HepG2 (cell line): ENCODE results near the gene BRD3. TPM values are rescaled to one million over a fixed set of nuclear protein-coding genes. Genes with fewer than 3 reads are reported as not detected.

Source experiments
- ATAC-seq: fragments of 200-7000 bp; cut with Tn5 transposase; 3 replicates; pipeline ENCODE4 v1.9.1; 2020; ENCODE audit warnings: mild to moderate bottlenecking, moderate library complexity
- BruUV-seq: library from RNA; stranded (reverse); fragments of 400-500 nt; replicated peaks from 2 replicates; lab custom pipeline; 2021; lab: Mats Ljungman, UMichigan
- CTCF ChIA-PET: fragments of 300-600 bp; formaldehyde crosslinking; extraction: SDS; loops from one replicate; lab custom pipeline; 2021; ENCODE audit warnings: low total read pairs, inconsistent platforms, low intra/inter-chr PET ratio; lab: Yijun Ruan, JAX
- POLR2A ChIA-PET: fragments of 350-600 bp; sonication (Branson Sonifier 250); formaldehyde crosslinking; loops from one replicate; lab custom pipeline; 2020; ENCODE audit warnings: antibody characterized with exemption, inconsistent platforms; lab: Yijun Ruan, JAX
- DNase-seq: peaks from one replicate; pipeline ENCODE4 v3.0.0-alpha.2; 2015; ENCODE audit warnings: low spot score
- FAIRE-seq: peaks from 3 replicates; lab custom pipeline; 2011; peaks lifted over from hg19 to GRCh38; lab: Jason Lieb, UNC
- H2AFZ ChIP-seq: one replicate; pipeline ENCODE4 v1.6.1; 2011; ENCODE audit warnings: low read length, inconsistent platforms
- H3K27ac ChIP-seq: fragments of 300-600 bp; 3 replicates; pipeline ENCODE4 v1.8.0; 2011; ENCODE audit warnings: mixed run types, mild to moderate bottlenecking, mixed read lengths, low read length, inconsistent platforms; ENCODE audit not compliant: insufficient read depth; ENCODE audit errors: extremely low read length
- H3K27me3 ChIP-seq, 2 experiments: fragments of 200-600 bp in 1 of 2; 2 replicates in 1 of 2; 3 replicates in 1 of 2; pipeline versions ENCODE4 v1.6.0 to v1.8.0; 2011; ENCODE audit warnings: low read length in 2 of 2, mild to moderate bottlenecking in 2 of 2, moderate library complexity in 2 of 2, inconsistent platforms in 1 of 2; ENCODE audit not compliant: insufficient read depth in 2 of 2, control insufficient read depth in 1 of 2
- H3K36me3 ChIP-seq, 2 experiments: fragments of 200-600 bp in 1 of 2; replicated peaks in 1 of 2; 2 replicates in 1 of 2; 3 replicates in 1 of 2; pipeline versions ENCODE4 v1.5.1 to v1.8.0; 2011; ENCODE audit warnings: low read length in 2 of 2, inconsistent platforms in 1 of 2; ENCODE audit not compliant: insufficient read depth in 2 of 2, control insufficient read depth in 1 of 2
- H3K4me1 ChIP-seq: 2 replicates; pipeline ENCODE4 v1.5.1; 2012; ENCODE audit warnings: low read length, inconsistent platforms; ENCODE audit not compliant: insufficient read depth
- H3K4me2 ChIP-seq: 2 replicates; pipeline ENCODE4 v1.6.0; 2011; ENCODE audit warnings: low read depth, low read length, inconsistent platforms
- H3K4me3 ChIP-seq, 3 experiments: fragments of 200-600 bp in 1 of 3; sonication (generic), shearing (Covaris generic) in 1 of 3; replicated peaks in 1 of 3; 2 replicates each; pipeline ENCODE4 v1.5.1; 2011 to 2016; ENCODE audit warnings: low read length in 3 of 3, inconsistent platforms in 2 of 3, low read depth in 2 of 3, mild to moderate bottlenecking in 2 of 3, control low read depth in 1 of 3, mixed read lengths in 1 of 3; ENCODE audit not compliant: insufficient read depth in 1 of 3
- H3K79me2 ChIP-seq: one replicate; pipeline ENCODE4 v1.6.1; 2011; ENCODE audit warnings: low read length, inconsistent platforms; ENCODE audit not compliant: insufficient read depth
- H3K9ac ChIP-seq: 2 replicates; pipeline ENCODE4 v1.6.0; 2011; ENCODE audit warnings: mild to moderate bottlenecking, low read depth, low read length, inconsistent platforms; ENCODE audit not compliant: insufficient read depth
- H3K9me3 ChIP-seq: 2 replicates; pipeline ENCODE4 v1.5.1; 2012; ENCODE audit warnings: mild to moderate bottlenecking, low read length
- H4K20me1 ChIP-seq: 2 replicates; pipeline ENCODE4 v1.6.0; 2011; ENCODE audit warnings: inconsistent platforms, mild to moderate bottlenecking, low read length, moderate library complexity; ENCODE audit not compliant: insufficient read depth
- AGO2 ChIP-seq: fragments of 200-400 bp; formaldehyde crosslinking; optimal IDR thresholded peaks from 2 replicates; pipeline ENCODE3; 2017; ENCODE audit warnings: mild to moderate bottlenecking, low read depth, low read length, moderate library complexity
- CHD4 ChIP-seq: fragments of 200-600 bp; sonication (generic); IDR thresholded peaks from 2 replicates; pipeline ENCODE4 v1.7.0; 2017; ENCODE audit warnings: mild to moderate bottlenecking, low read length, borderline replicate concordance
- ISX ChIP-seq: sonication (generic); formaldehyde crosslinking; conservative IDR thresholded peaks from 2 replicates; pipeline ENCODE4 v1.5.0; 2020; ENCODE audit warnings: missing genetic modification reagents
- PHB2 ChIP-seq: fragments of 450-650 bp; IDR thresholded peaks from 2 replicates; pipeline ENCODE4 v1.6.1; 2018; ENCODE audit not compliant: partially characterized antibody
- RBFOX2 ChIP-seq: fragments of 200-400 bp; formaldehyde crosslinking; IDR thresholded peaks from 2 replicates; pipeline ENCODE4 v1.6.1; 2017; ENCODE audit warnings: low read depth, mild to moderate bottlenecking, low read length
- RFX5 ChIP-seq: IDR thresholded peaks from 2 replicates; pipeline ENCODE4 v1.6.1; 2011; ENCODE audit warnings: low read depth, low read length, improper control_type of control experiment
- SNAPC4 ChIP-seq: sonication (generic); formaldehyde crosslinking; IDR thresholded peaks from 2 replicates; pipeline ENCODE4 v1.4.0; 2020; ENCODE audit warnings: mild to moderate bottlenecking, missing genetic modification reagents
- ZBTB38 ChIP-seq: sonication (generic); formaldehyde crosslinking; IDR thresholded peaks from 2 replicates; pipeline ENCODE4 v1.5.1; 2020; ENCODE audit warnings: mild to moderate bottlenecking, missing genetic modification reagents
- ZNF274 ChIP-seq: sonication (generic); formaldehyde crosslinking; IDR thresholded peaks from 2 replicates; pipeline ENCODE4 v1.5.1; 2020; ENCODE audit warnings: mild to moderate bottlenecking, missing genetic modification reagents
- ZNF350 ChIP-seq: sonication (generic); formaldehyde crosslinking; IDR thresholded peaks from 2 replicates; pipeline ENCODE4 v1.4.0; 2020; ENCODE audit warnings: mild to moderate bottlenecking, low read depth, missing genetic modification reagents, borderline replicate concordance
- WGBS: methylation state at CpG from one replicate; pipeline ENCODE4 v1.1.6; 2017; ENCODE audit warnings: low lambda C conversion rate; 5-methylcytosine and 5-hydroxymethylcytosine counted together
- in situ Hi-C: cut with HindIII; loops from 2 replicates; pipeline ENCODE4 v1.10.0; 2017; ENCODE audit warnings: low pct_unique_long_range_greater_than_20kb; ENCODE audit not compliant: extremely low pct_ligation_motif_present
- intact Hi-C: fragments of 100-400 bp; cut with micrococcal nuclease; formaldehyde crosslinking; loops from one replicate; pipeline ENCODE4 v1.10.0; 2022; ENCODE audit not compliant: unreplicated experiment
- polyA plus RNA-seq, 8 experiments: library from polyadenylated mRNA; depleted of rRNA in 3 of 8; stranded (reverse) in 7 of 8; unstranded in 1 of 8; fragments of >200 nt; fragmentation: Illumina TruSeq in 4 of 8; extraction: Trizol in 4 of 8; gene quantifications; 2 replicates each; pipeline versions ENCODE4 v1.2.1 to v1.2.3, GENCODE V29; 2011 to 2016; ENCODE audit warnings: low read depth in 4 of 8, missing spikeins in 1 of 8, mixed read lengths in 1 of 8; ENCODE audit not compliant: insufficient read depth in 1 of 8
- total RNA-seq, 5 experiments: library from RNA; depleted of rRNA; stranded (reverse); fragments of >200 nt; fragmentation: Illumina TruSeq; extraction: Trizol; gene quantifications; 2 replicates each; pipeline ENCODE4 v1.2.3, GENCODE V29; 2016; ENCODE audit warnings: low read depth in 1 of 5

The BRD3 gene
- total and polyA plus RNA-seq, 2 of the 13 experiments (the other 11 are each of a cell fraction or from before 2014, with no cell fraction given): 5.9 to 12.9 TPM

GRCh38 chr9:134062461-134063087, 5.3 kb downstream of the BRD3 start:
- in situ Hi-C loops (loop anchor here (10.0 kb wide), 1 partner anchor 272 kb away; no protein-coding TSS in a partner anchor), intact Hi-C loops (no loop called here)
- Histone ChIP-seq H4K20me1 (peaks cover 45% of the 10 kb centered on the region), H3K79me2 (peaks cover 94% of the 10 kb centered on the region), H3K27ac (no peak overlapping the region), H3K9ac (no peak overlapping the region), H3K4me3 (no peak overlapping the region), H2AFZ (no peak overlapping the region), H3K4me1 (peaks cover 73% of the 10 kb centered on the region), H3K36me3 (no peaks in the 10 kb centered on the region; a peak in 1 of 5 replicates), H3K27me3 (no peaks in the 10 kb centered on the region; a peak in 1 of 5 replicates), H3K4me2 (no peak overlapping the region), H3K9me3 (no peaks in the 10 kb centered on the region)
- WGBS: 93% methylated on average over 17 of the region's 22 CpGs
- ChIA-PET POLR2A (no interaction called here), CTCF (no interaction called here)
- BruUV-seq: no TSS peak
- no peak for ATAC-seq
- TF ChIP-seq PHB2 (no peak), ZNF350 (CRISPR knock-in tag) (no peak), ISX (no peak), ZNF274 (no peak), ZBTB38 (CRISPR knock-in tag) (0 out of 2 replicates have a peak, but pooled peaks have one; percentile 1), AGO2 (peak; percentile 20)
- DNase-seq: no peak
- no peak for FAIRE-seq

- in situ Hi-C loops: loop anchor here (10.0 kb wide), 1 partner anchor 273 kb away; no protein-coding TSS in a partner anchor
- FAIRE-seq: no peak
- Histone ChIP-seq H4K20me1 (peaks cover 45% of the 10 kb centered on the region), H3K27ac (peak overlapping the region; percentile 5), H2AFZ (no peak overlapping the region), H3K9ac (no peak overlapping the region), H3K36me3 (peaks cover 0 to 1% of the 10 kb centered on the region in 2 experiments; a peak in 1 of 5 replicates), H3K9me3 (no peaks in the 10 kb centered on the region), H3K79me2 (peaks cover 97% of the 10 kb centered on the region), H3K4me1 (peaks cover 80% of the 10 kb centered on the region), H3K4me3 (no peak overlapping the region), H3K27me3 (no peaks in the 10 kb centered on the region; a peak in 1 of 5 replicates), H3K4me2 (no peak overlapping the region; the same call in 1 of the 2 replicates)
- ChIA-PET POLR2A (no interaction called here), CTCF (no interaction called here)
- no peak for ATAC-seq
- no peak for DNase-seq
- WGBS: 82% methylated on average over 2 of the region's 22 CpGs
- intact Hi-C loops: no loop called here
- no TSS peak for BruUV-seq
- TF ChIP-seq SNAPC4 (CRISPR knock-in tag): no peak
- no peak for TF ChIP-seq RFX5
- peak; percentile 38; the same call in 1 of the 2 replicates for TF ChIP-seq RBFOX2
- TF ChIP-seq AGO2: peak; percentile 67
- no peak for TF ChIP-seq CHD4
These were observed 6.0 kb downstream of the BRD3 start for GRCh38 chr9:134061688-134062371.
